Measurements from ENCODE around the gene SKOR1.

GRCh38 chr15:67865766-67866165 is 40.5 kb downstream of the SKOR1 start:
- TF ChIP-seq CTCF (IDR thresholded peaks at IDR 0.05) (no peak), POLR2AphosphoS5 (IDR thresholded peaks at IDR 0.05) (no peak)

All from transverse colon (tissue), 4 donors.